GM21423 (cell line): ENCODE data around the gene CDC42BPA.

ENCODE experiments used
- ATAC-seq: cut with Tn5 transposase; IDR thresholded peaks from one replicate; pipeline ENCODE4 v1.9.1; 2021; ENCODE audit warnings: mild to moderate bottlenecking, moderate library complexity; ENCODE audit not compliant: unreplicated experiment

Gene CDC42BPA

GRCh38 chr1:226983992-226984364, 334.3 kb downstream of the CDC42BPA start:
- no peak for ATAC-seq

GRCh38 chr1:226983247-226983991, 334.9 kb downstream of the CDC42BPA start:
- no peak for ATAC-seq

- no peak for ATAC-seq
These were observed 335.7 kb downstream of the CDC42BPA start for GRCh38 chr1:226982451-226983177.

- ATAC-seq = no peak
These were observed 336.5 kb downstream of the CDC42BPA start for GRCh38 chr1:226981838-226982237.

- no peak for ATAC-seq
These were observed 336.9 kb downstream of the CDC42BPA start for GRCh38 chr1:226981386-226981817.

- ATAC-seq = no peak
These were observed 337.5 kb downstream of the CDC42BPA start for GRCh38 chr1:226980565-226981385.

- ATAC-seq = no peak
These were observed 338.2 kb downstream of the CDC42BPA start for GRCh38 chr1:226980122-226980560.

GRCh38 chr1:226979517-226980121, 338.7 kb downstream of the CDC42BPA start:
- no peak for ATAC-seq

- no peak for ATAC-seq
These were observed 339.2 kb downstream of the CDC42BPA start for GRCh38 chr1:226979115-226979516.

GRCh38 chr1:226978432-226979114, 339.7 kb downstream of the CDC42BPA start:
- no peak for ATAC-seq

GRCh38 chr1:226977643-226978431, 340.5 kb downstream of the CDC42BPA start:
- no peak for ATAC-seq

- ATAC-seq = no peak
These were observed 341.2 kb downstream of the CDC42BPA start for GRCh38 chr1:226976978-226977642.

GRCh38 chr1:226976276-226976977, 341.9 kb downstream of the CDC42BPA start:
- no peak for ATAC-seq

GRCh38 chr1:226975259-226976250, 342.7 kb downstream of the CDC42BPA start:
- no peak for ATAC-seq

GRCh38 chr1:226974544-226975258, 343.6 kb downstream of the CDC42BPA start:
- no peak for ATAC-seq

GRCh38 chr1:226973898-226974543, 344.3 kb downstream of the CDC42BPA start:
- ATAC-seq = no peak
